Body of pancreas (tissue), 4 donors: Measurements from ENCODE around the gene NECAB3. TPM values are rescaled to one million over a fixed set of nuclear protein-coding genes. Genes with fewer than 3 reads are reported as not detected.

ENCODE experiments used
- ATAC-seq: fragments of 150-250 bp; one replicate; pipeline ENCODE4 v1.9.1; 2016
- DNase-seq, 4 donors: peaks; one replicate each; pipeline ENCODE4 v3.0.0-alpha.2; 2019
- H3K27ac ChIP-seq, 4 donors: fragments of 200-600 bp; sonication (generic); 1 replicate in 3 of 4; 2 replicates in 1 of 4; pipeline versions ENCODE4 v1.5.1 to v1.6.1; 2016 to 2019; ENCODE audit warnings: mild to moderate bottlenecking in 1 of 4, mixed read lengths in 1 of 4, moderate library complexity in 1 of 4
- H3K27me3 ChIP-seq, 2 donors: fragments of 200-600 bp; sonication (generic); one replicate each; pipeline ENCODE4 v1.6.0; 2016; ENCODE audit warnings: mild to moderate bottlenecking in 1 of 2
- H3K36me3 ChIP-seq, 2 donors: fragments of 200-600 bp; sonication (generic); replicated peaks in 1 of 2; 2 replicates each; pipeline ENCODE4 v1.5.1; 2016; ENCODE audit warnings: low read depth in 2 of 2; ENCODE audit not compliant: insufficient read depth in 1 of 2
- H3K4me1 ChIP-seq: fragments of 200-600 bp; sonication (generic); one replicate; pipeline ENCODE4 v1.6.0; 2016
- H3K4me3 ChIP-seq, 2 donors: fragments of 200-600 bp; sonication (generic); 1 replicate in 1 of 2; 2 replicates in 1 of 2; pipeline ENCODE4 v1.5.1; 2016 to 2019
- H3K9me3 ChIP-seq, 3 donors: fragments of 200-600 bp; sonication (generic); 1 replicate in 2 of 3; 2 replicates in 1 of 3; pipeline ENCODE4 v1.5.1; 2016
- POLR2A ChIP-seq, 3 donors: fragments of 450-650 bp; IDR thresholded peaks; one replicate each; pipeline ENCODE4 v1.6.1; 2016; ENCODE audit warnings: antibody characterized with exemption in 3 of 3, mild to moderate bottlenecking in 2 of 3
- WGBS, 2 donors: methylation state at CpG; one replicate each; pipeline ENCODE4 v1.1.5; 2017; 5-methylcytosine and 5-hydroxymethylcytosine counted together
- intact Hi-C: fragments of 100-400 bp; cut with DNase I; formaldehyde crosslinking; loops from one replicate; pipeline ENCODE4 v1.15.1; 2023
- total RNA-seq, 2 donors: library from RNA; depleted of rRNA; stranded (reverse); fragments of >200 nt; gene quantifications; one replicate each; pipeline ENCODE4 v1.1.0, GENCODE V29; 2016
- TF ChIP-seq, protein P1 (sequence below), 7 experiments: fragments of 450-650 bp in 4 of 7; fragments of 200-600 bp in 3 of 7; sonication (generic) in 3 of 7; IDR thresholded peaks; one replicate each; pipeline ENCODE4 v1.5.1; 2016 to 2019; ENCODE audit warnings: antibody characterized with exemption in 7 of 7

The NECAB3 gene
- total RNA-seq, 2 donors from 2014 or later = 41.8 to 92.3 TPM

DNA sequence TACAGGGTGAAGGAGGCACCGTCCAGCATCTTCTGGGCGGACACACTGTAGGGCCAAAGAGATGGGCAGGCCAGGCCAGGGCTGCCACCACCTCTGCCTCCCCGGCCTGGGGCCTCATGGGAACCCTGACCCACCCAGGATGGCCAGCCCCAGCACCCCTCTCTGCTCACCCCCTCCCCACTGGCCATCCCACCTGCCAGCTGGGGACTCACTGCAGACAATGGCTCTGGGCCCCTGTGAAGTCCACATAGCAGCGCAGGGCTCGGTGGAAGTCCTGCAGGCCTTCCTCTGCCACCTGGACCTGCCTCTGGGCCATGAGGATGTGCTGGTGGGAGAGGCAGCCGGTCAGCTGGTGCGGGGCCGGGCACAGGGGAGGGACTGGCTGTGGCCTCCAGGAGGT lies 15.7 kb downstream of the NECAB3 start:
- intact Hi-C loops = loop anchor here (10.0 kb wide), 1 partner anchor 204 kb away; no protein-coding TSS in a partner anchor
- WGBS, 2 donors = 89 to 95% methylated on average over 5 to 8 of the region's 8 CpGs
- peaks cover 28% of the 10 kb centered on the region for H3K4me1 ChIP-seq
- H3K27ac ChIP-seq = no peak overlapping the region
- no peak for ATAC-seq
- no peak for DNase-seq
- no peaks in the 10 kb centered on the region for H3K27me3 ChIP-seq
- no peak for TF ChIP-seq POLR2A (IDR thresholded peaks at IDR 0.05)
- TF ChIP-seq, protein P1, sequence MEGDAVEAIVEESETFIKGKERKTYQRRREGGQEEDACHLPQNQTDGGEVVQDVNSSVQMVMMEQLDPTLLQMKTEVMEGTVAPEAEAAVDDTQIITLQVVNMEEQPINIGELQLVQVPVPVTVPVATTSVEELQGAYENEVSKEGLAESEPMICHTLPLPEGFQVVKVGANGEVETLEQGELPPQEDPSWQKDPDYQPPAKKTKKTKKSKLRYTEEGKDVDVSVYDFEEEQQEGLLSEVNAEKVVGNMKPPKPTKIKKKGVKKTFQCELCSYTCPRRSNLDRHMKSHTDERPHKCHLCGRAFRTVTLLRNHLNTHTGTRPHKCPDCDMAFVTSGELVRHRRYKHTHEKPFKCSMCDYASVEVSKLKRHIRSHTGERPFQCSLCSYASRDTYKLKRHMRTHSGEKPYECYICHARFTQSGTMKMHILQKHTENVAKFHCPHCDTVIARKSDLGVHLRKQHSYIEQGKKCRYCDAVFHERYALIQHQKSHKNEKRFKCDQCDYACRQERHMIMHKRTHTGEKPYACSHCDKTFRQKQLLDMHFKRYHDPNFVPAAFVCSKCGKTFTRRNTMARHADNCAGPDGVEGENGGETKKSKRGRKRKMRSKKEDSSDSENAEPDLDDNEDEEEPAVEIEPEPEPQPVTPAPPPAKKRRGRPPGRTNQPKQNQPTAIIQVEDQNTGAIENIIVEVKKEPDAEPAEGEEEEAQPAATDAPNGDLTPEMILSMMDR (IDR thresholded peaks at IDR 0.05) = no peak
- H3K4me3 ChIP-seq = no peak overlapping the region
- no peaks in the 10 kb centered on the region for H3K9me3 ChIP-seq
- no peaks in the 10 kb centered on the region for H3K36me3 ChIP-seq

DNA sequence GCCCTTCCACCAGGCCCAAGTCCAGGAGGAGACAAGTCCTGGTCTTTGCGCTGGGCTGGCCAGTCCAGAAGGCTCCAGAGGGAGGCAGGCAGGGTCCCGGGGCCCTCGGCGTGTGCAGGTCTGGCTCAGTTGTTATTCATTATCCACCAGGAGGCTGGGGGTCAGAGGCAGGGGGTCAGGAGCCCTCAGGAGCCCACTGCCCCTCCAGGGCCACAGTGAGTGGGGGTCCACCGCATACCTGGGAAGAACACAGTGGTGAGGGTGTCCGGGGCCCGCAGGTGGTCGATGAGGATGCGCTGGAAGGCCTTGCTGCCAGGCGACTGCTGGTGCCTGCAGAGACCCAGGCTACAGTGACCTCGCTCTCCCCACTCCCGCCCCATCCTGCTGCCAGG lies 16.5 kb downstream of the NECAB3 start:
- DNase-seq (no peak), ATAC-seq (no peak)
- Histone ChIP-seq H3K4me3 (no peak overlapping the region), H3K27ac (no peak overlapping the region), H3K9me3 (no peaks in the 10 kb centered on the region), H3K4me1 (peaks cover 31% of the 10 kb centered on the region), H3K27me3 (no peaks in the 10 kb centered on the region), H3K36me3 (no peaks in the 10 kb centered on the region)
- TF ChIP-seq, protein P1 (IDR thresholded peaks at IDR 0.05) = no peak
- TF ChIP-seq POLR2A (IDR thresholded peaks at IDR 0.05) = no peak
- intact Hi-C loops = loop anchor here (10.0 kb wide), 1 partner anchor 203 kb away; no protein-coding TSS in a partner anchor
- WGBS, 2 donors = 92 to 94% methylated on average over 5 to 12 of the region's 12 CpGs

DNA sequence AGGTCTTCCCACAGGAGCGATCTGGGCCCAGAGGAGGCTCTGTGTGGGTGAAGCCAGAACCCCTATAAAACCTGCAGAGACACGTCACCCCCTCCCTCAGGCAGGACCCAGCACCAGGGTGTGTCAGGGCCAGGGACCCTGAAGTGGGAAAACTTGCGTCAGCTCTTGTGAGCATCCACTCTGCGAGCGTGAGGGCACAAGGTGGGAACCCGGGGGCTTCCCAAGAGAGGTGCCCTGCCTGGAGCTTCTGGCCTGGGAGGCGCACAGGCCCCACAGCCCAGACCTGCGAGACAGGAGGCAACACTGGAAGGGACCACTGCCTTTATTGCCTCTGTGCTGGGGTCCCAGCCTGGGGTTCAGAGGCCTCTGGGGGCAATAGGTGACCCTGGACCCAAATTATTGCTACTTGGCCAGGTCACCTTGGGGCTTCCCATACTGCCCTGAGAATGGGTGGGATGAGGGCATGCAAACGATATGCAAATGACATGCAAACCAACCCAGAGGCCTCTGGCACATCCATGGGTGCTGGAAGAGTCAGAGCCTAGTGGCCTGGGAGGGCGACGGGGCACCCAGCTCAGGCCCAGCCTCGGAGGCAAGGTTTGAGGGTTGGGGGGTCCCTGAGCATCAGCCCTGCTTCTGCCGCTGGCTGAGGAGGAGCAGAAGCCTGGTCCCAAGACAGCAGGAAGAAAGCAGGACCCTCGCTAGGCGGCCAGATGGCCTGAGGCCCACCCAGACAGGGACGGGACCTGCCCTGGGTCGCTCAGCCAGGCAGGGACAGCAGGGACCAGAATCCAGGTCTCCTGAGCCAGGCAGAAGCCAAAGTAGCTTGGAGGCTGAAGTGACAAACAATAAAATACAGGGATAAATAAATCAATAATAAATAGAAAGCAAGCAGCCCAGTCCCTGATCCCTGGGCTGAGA lies 17.2 kb downstream of the NECAB3 start:
- no peak for DNase-seq
- no peak overlapping the region for H3K4me3 ChIP-seq
- TF ChIP-seq, protein P1 (IDR thresholded peaks at IDR 0.05) = no peak
- no peak for TF ChIP-seq POLR2A (IDR thresholded peaks at IDR 0.05)
- no peak for ATAC-seq
- no peak overlapping the region for H3K27ac ChIP-seq
- intact Hi-C loops = loop anchor here (10.0 kb wide), 1 partner anchor 202 kb away; no protein-coding TSS in a partner anchor
- no peaks in the 10 kb centered on the region for H3K9me3 ChIP-seq
- peaks cover 29% of the 10 kb centered on the region for H3K4me1 ChIP-seq
- 94 to 98% methylated on average over 8 to 17 of the region's 17 CpGs for WGBS, 2 donors
- H3K27me3 ChIP-seq = no peaks in the 10 kb centered on the region
- no peaks in the 10 kb centered on the region for H3K36me3 ChIP-seq

DNA sequence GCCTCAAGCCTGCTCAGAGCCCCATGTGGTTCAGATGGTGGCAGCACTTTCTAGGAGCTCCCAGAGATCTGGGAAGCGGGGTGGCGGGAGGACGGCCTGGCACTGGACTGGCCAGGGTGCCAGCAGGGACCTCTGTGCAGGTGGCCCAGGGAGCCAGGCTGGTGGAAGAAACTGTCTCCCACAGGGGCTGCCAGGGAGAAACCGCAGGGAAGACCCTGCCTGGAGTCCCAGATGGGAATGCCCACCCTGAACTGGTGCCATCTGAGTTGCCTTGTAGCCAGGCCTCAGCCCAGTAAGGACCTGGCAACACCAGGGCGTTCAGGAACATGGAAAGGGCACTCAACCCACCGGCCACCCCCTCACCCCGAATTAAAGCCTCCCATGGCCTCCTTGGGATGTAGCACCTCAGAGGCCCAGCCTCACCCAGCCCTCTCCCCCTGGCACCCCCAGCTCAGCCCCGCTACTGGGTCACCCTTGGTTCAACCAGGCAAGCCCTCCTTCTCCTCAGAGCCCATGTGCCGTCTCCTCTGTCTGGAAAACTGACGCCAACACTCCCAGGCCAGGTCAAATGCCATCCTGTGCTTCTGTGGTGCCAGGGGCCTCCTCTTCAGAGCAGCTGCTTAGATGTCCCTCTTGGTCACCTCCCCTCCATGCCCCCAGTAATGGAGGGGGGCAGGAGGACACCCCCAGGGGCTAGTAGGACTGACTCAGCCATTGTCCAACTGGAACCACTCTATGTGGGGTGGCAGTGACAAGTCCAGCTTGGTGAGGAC lies 18.0 kb downstream of the NECAB3 start:
- no peaks in the 10 kb centered on the region for H3K27me3 ChIP-seq
- no peak for TF ChIP-seq POLR2A (IDR thresholded peaks at IDR 0.05)
- TF ChIP-seq, protein P1 (IDR thresholded peaks at IDR 0.05) = no peak
- H3K4me3 ChIP-seq = no peak overlapping the region
- DNase-seq = no peak
- intact Hi-C loops = loop anchor here (10.0 kb wide), 1 partner anchor 201 kb away; no protein-coding TSS in a partner anchor
- H3K9me3 ChIP-seq = no peaks in the 10 kb centered on the region
- peaks cover 29% of the 10 kb centered on the region for H3K4me1 ChIP-seq
- no peak for ATAC-seq
- H3K36me3 ChIP-seq = no peaks in the 10 kb centered on the region
- H3K27ac ChIP-seq = peak overlapping the region in 1 of 4 donors; percentile 93
- 96 to 100% methylated on average over 3 to 10 of the region's 10 CpGs for WGBS, 2 donors
